Measurements from ENCODE around the gene PRMT5.

The PRMT5 gene

GRCh38 chr14:22932146-22932545 is 3.0 kb upstream of the PRMT5 start:
- DNase-seq: no peak

- no peak for DNase-seq
These were observed 787 bp upstream of the PRMT5 start for GRCh38 chr14:22929961-22930364.

GRCh38 chr14:22928237-22929103 is 706 bp downstream of the PRMT5 start:
- DNase-seq: no peak

- DNase-seq: no peak
These were observed 2.9 kb downstream of the PRMT5 start for GRCh38 chr14:22926316-22926715.

- no peak for DNase-seq
These were observed 3.7 kb downstream of the PRMT5 start for GRCh38 chr14:22925513-22925912.

GRCh38 chr14:22923746-22924145 is 5.4 kb downstream of the PRMT5 start:
- no peak for DNase-seq

- no peak for DNase-seq
These were observed 6.9 kb downstream of the PRMT5 start for GRCh38 chr14:22922294-22922693.

GRCh38 chr14:22920697-22921096 is 8.5 kb downstream of the PRMT5 start:
- no peak for DNase-seq

- no peak for DNase-seq
These were observed 9.6 kb downstream of the PRMT5 start for GRCh38 chr14:22919601-22919921.

GRCh38 chr14:22918804-22919600 is 10.2 kb downstream of the PRMT5 start, which contains the start of gene RBM23:
Gene RBM23, minus strand, starts transcription at chr14:22919149.
- peak; percentile 100 for DNase-seq

GRCh38 chr14:22915886-22916521 is 13.2 kb downstream of the PRMT5 start:
- DNase-seq: peak; percentile 85 to 92

- DNase-seq: peak; percentile 47 to 68
These were observed 14.3 kb downstream of the PRMT5 start for GRCh38 chr14:22914836-22915235.

- DNase-seq: no peak
These were observed 18.3 kb downstream of the PRMT5 start for GRCh38 chr14:22910916-22911315.

GRCh38 chr14:22908601-22909000 is 20.6 kb downstream of the PRMT5 start:
- peak in 1 of 2 donors; percentile 19 for DNase-seq

GRCh38 chr14:22907429-22907828 is 21.7 kb downstream of the PRMT5 start:
- no peak for DNase-seq

GRCh38 chr14:22906073-22906472 is 23.1 kb downstream of the PRMT5 start:
- DNase-seq: no peak

- no peak for DNase-seq
These were observed 23.5 kb downstream of the PRMT5 start for GRCh38 chr14:22905627-22906026.

- DNase-seq: no peak
These were observed 25.5 kb downstream of the PRMT5 start for GRCh38 chr14:22903742-22904087.

- DNase-seq: no peak
These were observed 27.4 kb downstream of the PRMT5 start for GRCh38 chr14:22901799-22902198.

GRCh38 chr14:22900081-22900799 is 28.9 kb downstream of the PRMT5 start:
- peak; percentile 56 to 64 for DNase-seq

- DNase-seq: no peak
These were observed 30.7 kb downstream of the PRMT5 start for GRCh38 chr14:22898302-22899090.

GRCh38 chr14:22897357-22897756 is 31.8 kb downstream of the PRMT5 start:
- no peak for DNase-seq

All from inflammatory macrophage (primary cell).